UCSD-AML1 (cell line): ENCODE data around the gene PBX3.

Experiments
- DNase-seq: peaks from one replicate; lab custom pipeline; 2025; ENCODE audit not compliant: unreplicated experiment; lab: John Stamatoyannopoulos, UW

Gene PBX3

DNA sequence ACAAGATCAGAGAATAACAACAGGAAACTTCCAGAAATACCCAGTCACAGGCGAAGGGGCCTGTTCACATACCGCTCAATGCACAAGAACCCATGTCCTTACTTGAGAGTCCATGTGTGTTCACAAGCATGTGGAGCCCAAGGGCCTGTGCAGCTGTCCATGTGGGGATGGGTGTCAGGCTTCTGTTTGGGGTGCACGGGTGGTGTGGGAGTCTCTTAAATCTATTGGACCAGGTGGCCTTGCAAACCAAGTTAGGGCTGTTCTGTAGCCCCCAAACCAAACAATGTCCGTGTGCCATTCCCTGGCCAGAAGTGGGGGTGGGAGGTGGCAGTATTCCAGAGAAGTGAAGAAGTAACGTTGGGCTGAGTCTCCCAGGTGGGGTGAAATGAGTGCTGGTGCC, 222.3 kb downstream of the PBX3 start:
- no peak for DNase-seq

DNA sequence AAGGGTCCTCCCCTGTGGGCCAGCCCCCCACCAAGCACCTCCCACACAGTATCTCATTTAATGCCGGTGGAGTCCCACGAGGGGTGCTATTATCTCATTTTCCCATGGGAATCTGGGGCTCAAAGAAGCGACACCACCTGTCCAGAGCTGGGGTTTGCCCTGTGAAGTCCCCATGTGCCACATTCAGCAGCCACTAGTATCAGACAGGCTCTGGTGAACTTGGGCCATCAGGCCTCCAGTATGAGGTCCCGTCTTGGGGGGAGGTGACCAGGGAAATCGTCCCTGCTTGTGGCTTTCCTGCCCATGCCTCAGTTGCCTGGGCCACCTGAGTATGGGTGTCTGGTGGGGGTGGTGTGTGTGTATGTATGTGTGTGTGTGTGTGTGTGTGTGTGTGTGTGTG, 222.7 kb downstream of the PBX3 start:
- DNase-seq = no peak

DNA sequence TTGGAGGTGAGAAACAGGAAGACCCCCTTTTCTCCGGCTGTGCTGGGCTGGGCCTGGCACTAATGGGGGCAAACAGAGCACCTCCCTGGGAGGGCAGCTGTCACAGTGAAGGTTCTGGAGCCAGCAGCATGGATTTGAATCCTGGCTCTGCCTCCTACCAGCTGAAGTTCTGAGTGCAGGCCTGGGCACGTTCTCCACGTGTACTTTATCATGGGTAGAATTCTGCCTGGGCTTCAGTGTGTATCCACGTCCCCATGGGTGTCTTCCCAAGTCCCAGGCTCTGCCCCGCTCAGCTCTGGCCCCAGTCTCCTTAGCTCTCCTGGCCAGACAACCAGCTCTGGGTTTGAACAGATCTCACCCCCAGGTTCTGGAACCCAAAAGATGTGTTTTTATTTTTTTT, 223.2 kb downstream of the PBX3 start:
- no peak for DNase-seq

DNA sequence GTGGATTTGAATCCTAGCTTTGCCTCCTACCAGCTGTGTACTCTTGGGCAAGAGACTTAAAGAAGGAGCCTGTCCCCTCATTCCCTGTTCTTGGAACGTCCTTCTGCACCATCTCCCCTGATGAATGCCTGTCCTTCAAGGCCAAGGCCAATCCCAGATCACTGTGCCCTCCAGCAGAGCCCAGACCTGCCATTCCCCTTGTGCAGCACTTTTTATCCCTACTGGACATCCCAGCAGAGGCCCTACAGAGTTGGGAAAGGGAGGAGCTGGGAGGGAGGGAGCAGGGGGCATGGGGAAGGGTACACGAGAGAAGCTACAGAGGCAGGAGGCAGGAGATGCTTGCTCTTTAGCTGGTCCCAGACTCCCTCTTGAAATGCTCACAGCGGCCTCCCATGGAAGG, 223.9 kb downstream of the PBX3 start:
- DNase-seq = no peak

DNA sequence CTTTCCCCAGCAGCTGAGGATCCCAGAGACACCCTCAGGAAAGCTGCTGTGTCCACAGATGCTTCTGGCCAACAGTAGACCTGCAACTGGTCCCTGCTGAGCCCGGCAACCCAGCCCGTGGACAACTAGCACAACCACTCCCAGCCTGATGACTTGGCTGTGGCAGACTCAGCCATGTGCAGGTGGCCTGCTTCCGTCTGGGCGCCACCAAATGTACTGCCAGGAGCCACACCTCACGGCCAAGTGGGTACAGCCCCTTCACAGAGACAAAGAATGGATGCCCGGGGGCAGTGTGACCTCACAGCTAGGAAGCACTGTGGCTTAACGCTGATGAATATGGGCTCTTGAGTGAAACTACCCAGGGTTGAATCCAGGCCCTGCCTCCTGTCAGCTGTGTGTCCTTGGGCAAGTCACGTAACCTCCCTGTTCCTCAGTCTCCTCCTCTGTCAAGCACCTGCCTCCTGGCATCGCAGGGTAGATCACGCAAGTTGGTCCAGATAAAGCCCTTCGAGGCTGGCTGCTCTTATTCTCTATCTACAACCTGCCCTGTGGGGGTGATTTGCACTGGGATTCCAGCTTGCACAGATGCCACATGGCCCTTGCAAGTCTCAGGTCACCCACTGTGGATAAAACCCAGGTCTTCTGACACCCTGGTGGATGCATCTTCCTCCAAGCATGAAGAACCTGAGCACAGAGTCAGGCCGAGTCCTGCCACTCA, 225.0 kb downstream of the PBX3 start:
- DNase-seq = no peak

DNA sequence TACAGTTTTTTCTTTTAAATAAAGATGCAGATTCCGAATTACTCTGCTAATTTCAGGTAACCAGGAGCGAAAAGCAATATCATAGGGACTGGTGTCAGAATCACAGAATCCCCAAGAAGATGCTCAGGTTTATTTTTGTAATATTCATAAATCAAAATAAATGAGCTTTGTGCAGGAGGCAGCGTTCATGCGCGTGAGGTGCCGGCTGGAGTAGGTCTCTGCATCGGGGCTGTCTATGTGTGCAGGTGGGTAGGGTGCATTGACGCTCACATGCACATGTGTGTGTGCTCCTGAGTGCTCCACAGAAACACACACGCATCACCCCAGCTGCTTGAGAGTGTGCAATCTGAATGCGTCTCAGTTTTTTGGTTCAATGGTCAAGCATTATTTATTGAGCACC, 226.4 kb downstream of the PBX3 start:
- no peak for DNase-seq

DNA sequence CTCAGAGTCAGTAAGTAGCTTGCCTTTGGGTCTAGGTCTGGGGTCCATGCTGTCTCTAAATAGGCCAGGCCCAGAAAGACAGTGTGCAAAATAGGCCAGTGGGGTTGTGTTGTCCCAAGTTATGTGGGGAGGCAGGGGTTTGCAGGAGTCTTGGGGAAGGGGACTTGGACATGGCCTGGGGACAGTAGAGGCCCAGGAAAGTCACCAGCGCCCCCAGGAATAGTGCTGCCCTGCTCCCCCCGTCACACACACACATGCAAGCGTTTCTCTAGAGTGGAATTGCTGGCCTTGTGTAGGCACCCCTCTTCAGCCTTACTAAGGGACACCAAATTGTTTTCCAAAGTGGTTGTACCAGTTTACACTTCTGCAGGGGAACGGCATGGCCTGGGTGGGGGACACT, 227.5 kb downstream of the PBX3 start:
- DNase-seq = no peak

DNA sequence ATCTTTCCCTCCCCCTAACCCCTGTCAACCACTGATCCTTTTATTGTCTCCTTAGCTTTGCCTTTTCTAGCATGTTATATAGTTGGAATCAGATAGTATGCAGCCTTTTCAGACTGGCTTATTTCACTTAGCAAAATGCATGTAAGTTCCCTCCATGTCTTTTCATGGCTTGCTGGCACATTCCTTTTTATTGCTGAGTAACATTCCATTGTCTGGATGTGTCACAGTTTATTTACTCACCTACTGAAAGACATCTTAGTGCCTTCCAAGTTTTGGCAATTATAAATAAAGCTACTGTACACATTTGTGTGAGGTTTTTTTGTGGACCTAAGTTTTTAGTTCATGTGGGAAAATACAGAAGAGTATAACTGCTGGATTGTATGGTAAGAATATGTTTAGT, 230.1 kb downstream of the PBX3 start:
- DNase-seq = no peak

DNA sequence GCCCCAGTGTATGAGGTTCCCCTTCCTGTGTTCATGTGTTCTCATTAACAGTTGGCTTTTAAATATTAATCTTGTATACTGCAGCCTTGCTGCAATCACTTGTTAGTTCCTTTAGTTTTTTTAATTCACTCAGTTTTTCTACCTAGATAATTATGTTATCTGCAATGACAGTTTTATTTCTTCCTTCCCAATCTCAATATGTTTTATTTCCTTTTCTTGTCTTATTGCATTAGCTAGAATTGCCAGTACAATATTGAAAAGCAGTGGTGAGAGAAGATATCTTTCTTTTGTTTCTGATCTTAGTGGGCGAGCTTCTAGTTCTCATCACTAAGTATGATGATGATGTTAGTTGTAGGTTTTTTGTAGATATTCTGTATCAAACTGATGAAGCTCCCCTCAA, 232.2 kb downstream of the PBX3 start:
- no peak for DNase-seq

DNA sequence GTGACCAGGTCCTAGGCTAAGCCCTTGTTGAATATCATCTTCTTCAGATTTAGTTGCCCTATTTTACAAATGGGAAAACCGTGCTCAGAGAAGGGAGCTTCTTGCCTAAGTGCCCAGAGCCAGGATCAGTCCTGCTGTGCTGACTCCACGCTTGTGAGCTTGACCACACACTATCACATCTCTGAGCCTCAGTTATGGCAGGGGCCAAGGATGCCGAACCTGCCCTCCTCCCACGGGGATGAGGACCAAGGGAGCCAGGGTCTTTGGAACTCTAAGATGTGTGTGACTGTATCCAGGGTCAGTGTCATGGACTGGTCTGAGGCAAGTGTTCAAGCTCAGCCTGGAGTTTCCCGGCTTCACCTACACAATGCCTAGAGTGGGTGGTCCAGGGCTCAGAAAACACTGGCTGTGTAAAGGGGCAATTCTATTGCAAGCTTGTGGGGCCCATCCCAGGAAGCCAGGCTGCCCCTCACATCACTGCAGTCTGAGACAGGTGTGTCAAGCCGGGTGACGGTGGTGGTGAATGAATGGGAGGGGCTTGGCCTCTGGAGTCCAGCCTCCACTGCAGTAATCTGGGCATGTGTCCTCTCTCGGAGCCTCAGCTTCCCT, 235.7 kb downstream of the PBX3 start:
- no peak for DNase-seq

DNA sequence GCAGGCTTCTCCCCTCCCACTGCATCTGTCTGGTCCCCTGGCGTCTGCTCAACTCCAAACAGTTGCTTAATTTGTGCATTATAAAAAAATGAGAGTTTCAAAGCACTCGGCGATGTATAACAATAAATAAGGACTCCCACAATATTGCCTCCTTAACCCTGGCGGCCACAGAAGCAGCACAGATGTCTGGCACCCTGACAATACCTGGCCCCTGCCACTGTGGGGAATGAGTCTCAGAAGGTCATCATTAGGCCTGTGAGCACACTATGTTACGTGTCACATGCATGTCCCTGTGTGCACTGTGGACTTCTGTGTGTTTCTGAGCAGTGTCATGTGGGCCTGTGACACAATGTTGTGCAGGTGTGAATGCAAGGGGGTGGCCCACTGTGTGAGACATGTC, 236.5 kb downstream of the PBX3 start:
- DNase-seq = no peak

DNA sequence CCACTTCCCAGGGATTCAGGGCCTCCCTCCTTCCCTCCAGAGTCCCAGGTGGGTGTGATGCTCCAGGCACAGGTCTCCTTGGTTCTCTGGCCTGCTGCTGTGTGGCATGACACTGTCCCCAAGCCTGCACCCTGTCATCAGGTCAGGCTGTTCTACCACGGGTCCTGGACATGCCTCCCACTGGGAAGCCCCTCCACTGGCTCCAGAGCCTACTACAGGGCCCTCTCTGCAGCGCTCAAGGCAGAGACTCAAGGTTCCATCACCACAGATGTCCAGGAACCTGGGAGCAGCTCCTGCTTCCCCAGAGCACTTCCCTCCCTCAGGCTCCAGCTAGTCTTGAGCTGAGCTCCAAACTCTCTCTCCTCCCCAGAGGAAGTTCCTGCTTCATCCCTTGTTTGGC, 237.3 kb downstream of the PBX3 start:
- no peak for DNase-seq

DNA sequence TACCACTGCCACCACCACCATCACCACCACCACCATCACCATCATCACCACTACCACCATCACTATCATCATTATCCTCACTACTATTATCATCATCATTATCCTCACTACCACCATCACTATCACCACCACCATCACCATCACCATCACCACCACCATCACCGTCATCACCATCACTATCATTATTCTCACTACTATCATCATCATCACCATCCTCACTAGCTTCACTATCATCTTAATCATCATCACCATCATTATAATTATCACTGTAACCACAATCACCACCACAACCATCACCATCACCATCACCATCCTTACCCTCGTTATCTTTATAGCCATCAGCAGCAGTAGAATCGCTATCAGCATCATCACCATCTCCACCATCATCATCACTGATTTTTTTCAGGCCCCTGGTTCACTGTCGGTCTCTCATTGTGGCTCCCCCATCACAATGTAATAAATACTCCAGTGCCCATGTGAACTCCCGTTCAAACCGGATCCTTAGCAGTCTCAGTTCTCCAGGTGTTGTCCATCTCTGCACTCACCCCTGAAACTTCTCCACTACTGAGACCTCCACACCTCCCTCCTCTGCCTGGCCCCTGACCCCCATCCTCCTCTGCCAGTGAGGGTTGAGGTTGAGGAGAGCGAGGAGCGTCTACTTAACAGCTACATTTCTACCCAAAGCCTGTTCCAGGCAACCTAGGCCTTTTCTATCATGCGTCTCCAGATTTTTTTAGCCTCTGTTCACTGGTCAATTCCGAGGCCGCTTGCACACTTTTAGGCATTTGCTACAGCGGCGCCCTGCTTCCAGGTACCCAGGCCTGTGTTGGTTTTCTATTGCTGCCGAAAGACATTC, 238.2 kb downstream of the PBX3 start:
- no peak for DNase-seq

DNA sequence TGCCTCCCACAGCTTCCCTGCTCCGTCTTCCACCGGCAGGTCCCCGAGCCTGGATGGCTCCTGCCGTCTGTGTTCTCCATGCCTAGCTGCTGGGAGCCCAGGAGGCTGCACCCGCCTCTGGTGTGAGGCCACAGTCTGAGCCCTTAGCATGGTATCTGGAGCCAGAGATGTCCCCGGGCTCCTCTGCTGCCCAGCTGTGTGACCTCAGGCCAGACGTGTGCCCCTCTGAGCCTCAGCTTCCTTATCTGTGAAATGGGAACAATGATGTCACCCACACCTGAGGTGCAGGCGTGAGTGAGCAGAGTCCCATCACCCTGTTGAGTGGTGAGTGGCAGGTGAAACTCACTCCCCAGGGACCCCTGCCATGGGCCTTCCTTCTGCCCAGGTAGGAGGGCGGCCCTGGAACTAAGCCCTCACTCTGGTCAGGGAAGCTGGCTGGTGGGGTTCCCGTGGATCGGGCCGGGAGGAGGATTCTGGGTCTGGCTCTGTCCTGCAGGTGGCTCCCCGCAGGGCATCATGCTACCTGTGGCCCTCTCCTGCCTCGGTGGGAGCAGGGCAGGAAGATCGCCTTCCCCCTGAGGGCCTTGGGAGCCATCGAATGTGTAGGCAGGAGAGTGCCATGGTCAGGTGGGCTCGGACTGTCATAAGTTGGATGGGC, 239.0 kb downstream of the PBX3 start:
- DNase-seq = no peak

DNA sequence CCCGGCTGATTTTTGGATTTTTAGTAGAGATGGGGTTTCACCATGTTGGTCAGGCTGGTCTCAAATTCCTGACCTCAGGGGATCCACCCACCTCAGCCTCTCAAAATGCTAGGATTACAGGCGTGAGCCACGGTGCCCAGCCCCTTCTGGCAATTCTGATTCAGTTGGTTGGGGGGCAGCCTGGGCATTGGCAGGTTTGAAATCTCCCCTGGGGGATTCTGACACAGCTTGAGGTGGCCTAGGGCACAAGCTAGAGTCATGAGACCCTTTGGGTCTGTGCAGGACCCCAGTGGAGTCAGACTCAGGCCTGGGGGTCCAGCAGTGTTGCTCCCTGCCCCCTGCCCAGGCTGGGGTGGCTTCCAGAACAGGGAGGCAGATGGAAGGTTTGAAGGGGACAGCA, 239.8 kb downstream of the PBX3 start:
- no peak for DNase-seq

DNA sequence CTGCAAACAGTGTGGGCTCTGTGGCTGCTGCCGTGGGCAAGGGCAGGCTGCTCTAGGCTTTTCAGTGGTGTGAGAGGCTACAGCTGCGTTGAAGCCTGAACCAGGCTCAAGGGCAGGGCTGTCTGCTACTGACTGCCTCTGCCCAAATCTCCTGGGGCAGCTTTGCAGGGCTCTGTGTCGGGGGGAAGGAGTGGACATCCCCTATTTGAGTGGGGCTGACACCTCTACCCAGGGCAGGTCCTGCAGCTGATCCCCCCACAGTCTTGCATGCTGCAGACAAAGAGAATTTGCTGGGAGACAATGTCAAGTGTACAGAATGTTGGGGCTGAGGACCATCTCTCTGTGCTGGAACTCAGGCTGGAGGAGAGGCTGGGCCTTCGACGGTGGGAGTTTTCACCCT, 240.2 kb downstream of the PBX3 start:
- DNase-seq = no peak

DNA sequence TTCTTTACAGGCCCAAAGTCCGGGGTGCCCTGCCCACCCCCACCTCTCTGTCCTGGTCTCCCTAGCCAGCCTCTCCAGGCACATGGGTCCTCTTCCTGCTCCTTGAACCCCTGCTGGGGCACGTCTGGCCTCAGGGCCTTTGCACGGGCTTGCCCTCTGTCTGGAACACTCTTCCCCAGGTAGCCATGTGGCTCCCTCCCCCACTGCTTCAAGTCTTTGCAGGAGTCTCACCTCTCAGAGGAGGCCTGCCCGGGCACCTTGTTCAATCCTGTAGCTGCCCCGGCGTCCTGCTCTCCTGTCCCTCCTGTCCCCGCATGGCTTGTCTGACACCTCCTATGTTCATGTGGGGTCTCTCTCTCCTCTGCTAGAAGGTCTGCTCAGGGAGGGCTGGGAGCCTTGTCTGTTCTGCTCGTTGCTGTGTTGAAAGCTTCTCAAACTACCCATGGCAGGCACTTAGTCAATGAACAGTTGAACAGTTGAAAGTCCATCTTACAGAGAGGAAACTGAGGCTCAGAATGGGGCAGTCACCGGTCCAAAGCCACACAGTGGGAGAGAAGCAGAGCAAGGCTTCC, 241.4 kb downstream of the PBX3 start:
- DNase-seq = no peak

DNA sequence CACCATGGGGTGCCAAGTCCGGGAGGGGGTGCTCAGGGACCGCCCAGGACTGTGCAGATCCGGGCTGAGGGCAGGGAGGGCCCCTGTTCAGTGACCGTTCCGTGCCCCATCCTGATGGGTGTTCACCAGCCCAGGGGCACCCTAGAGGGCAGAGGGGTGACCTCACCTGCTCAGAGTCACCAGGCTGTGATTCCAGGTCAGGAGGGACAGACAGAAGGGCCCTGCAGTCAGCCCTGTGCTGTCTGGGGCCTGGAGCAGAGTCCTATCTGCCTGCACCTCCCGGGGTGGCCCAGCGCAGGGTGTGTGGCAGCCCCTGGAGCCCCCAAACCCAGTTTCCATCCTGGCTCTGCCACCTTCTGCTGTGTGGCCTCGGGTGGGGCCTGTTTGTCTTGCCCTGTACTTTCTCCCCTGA, 241.9 kb downstream of the PBX3 start:
- DNase-seq = no peak

DNA sequence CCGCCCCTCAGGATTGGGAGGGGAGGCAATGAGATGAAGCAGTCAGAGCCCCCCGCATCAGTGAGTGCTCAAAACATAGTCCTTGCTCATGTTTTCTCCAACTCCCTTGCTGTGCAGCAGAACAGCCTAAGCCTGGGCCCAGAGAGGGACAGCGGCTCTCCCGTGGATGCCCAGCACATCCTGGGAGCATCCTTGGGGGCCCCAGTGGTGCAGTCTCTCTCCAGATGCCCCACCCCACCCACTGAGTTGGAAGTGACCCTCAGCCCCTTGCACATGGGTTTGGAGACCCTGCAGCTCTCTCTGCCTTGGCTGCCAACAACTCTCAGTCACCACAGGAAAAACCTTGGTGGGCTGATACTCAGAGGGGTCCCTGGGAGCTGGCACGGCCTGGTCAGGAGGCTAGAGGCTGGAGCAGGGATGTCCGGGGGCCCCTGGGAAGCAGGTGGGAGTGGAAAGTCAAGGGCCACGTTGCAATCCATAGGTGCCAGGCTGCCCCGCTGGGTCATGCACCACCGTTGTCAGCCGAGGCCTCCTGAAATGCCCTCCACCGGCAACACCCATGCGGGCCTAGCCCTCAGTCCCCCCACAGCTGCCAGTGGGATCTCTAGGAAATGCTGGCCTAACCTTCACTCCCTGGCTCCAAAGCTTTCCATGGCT, 242.5 kb downstream of the PBX3 start:
- no peak for DNase-seq

DNA sequence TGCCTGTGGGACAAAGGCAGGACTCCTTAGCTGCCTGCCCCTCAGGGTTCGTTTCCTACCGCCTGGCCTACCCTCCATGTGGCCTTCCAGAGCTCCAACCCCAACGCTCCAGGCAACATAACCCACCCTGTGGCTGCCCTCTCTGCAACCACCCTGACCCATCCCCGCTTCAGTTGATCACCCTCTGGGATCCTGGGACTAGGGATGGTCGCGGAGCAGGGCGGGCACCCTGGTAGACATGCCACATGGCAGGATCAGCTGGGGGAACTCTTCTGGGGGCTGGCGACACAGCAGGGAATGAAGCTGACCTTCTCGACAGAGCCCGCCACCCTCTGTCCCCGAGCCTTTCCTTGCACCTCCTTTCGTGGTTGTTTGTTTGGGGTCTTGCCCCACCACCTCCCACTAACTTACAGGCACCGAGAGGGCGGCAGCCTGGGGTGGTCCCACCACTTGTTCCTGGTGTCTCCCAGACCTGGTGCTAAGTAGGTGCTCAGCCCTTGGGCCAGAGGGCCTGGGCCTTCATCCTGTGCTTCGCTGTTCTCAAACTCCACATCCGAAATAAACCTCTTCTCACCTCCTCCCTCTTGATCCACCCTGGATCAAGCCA, 243.1 kb downstream of the PBX3 start:
- DNase-seq = no peak
